IMR-90 (cell line): ENCODE measurements around the gene NPFFR1.

Experiments
- MAZ ChIP-seq: IDR thresholded peaks from 2 replicates; pipeline ENCODE4 v1.6.1; 2012; ENCODE audit warnings: low read depth, mild to moderate bottlenecking, low read length, improper control_type of control experiment, moderate library complexity, borderline replicate concordance
- MXI1 ChIP-seq: IDR thresholded peaks from 2 replicates; pipeline ENCODE4 v1.6.1; 2012; ENCODE audit warnings: low read depth, mild to moderate bottlenecking, low read length, moderate library complexity, borderline replicate concordance
- POLR2A ChIP-seq: IDR thresholded peaks from 2 replicates; pipeline ENCODE4 v1.6.1; 2012; ENCODE audit warnings: mild to moderate bottlenecking, low read depth, low read length
- RCOR1 ChIP-seq: IDR thresholded peaks from 2 replicates; pipeline ENCODE4 v1.6.1; 2012; ENCODE audit warnings: mild to moderate bottlenecking, low read length, improper control_type of control experiment; ENCODE audit not compliant: insufficient replicate concordance
- RFX5 ChIP-seq: IDR thresholded peaks from 2 replicates; pipeline ENCODE4 v1.8.0; 2012; ENCODE audit warnings: low read depth, mild to moderate bottlenecking, low read length, moderate library complexity
- SMC3 ChIP-seq: fragments of 150-350 bp; IDR thresholded peaks from 2 replicates; pipeline ENCODE4 v1.6.1; 2016; ENCODE audit warnings: low read depth, mild to moderate bottlenecking, antibody characterized with exemption, low read length, moderate library complexity
- TF ChIP-seq, protein P1 (sequence below): conservative IDR thresholded peaks from 2 replicates; pipeline ENCODE4 v1.5.1; 2012; ENCODE audit warnings: mild to moderate bottlenecking, low read depth, low read length, improper control_type of control experiment

DNA sequence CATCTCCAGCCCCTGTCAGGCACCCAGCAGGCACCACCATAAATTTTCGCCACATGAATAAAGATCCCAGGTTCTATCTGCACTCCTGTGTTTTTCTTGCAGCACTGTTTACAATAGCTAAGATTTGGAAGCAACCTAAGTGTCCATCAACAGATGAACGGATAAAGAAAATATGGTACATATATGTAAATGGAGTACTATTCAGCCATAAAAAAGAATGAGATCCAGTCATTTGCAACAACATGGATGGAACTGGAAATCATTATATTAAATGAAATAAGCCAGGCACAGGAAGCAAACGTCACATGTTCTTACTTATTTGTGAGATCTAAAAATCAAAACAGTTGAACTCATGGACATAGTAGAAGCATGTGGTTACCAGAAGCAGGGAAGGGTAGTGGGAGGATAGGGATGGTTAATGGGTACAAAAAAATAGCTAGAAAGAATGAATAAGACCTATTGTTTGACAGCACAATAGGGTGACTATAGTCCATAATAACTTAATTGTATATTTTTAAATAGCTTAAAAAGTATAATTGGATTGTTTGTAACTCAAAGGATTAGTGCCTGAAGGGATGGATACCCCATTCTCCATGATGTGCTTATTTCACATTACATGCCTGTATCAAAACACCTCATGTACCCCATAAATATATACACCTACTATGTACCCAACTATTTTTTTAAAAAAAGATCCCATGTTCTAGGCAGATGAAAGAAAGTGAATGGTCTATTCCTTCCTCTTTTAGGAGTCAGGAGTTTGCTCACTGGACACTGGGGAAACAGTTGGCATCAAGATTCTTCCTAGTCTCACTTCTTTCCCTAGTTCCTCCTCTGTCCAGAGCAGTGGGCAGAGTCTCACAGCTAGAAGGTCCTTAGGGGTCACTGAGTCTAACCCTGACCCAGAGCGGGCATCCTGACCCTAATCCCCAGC, 1.0 kb upstream of the NPFFR1 start:
- TF ChIP-seq, protein P1, sequence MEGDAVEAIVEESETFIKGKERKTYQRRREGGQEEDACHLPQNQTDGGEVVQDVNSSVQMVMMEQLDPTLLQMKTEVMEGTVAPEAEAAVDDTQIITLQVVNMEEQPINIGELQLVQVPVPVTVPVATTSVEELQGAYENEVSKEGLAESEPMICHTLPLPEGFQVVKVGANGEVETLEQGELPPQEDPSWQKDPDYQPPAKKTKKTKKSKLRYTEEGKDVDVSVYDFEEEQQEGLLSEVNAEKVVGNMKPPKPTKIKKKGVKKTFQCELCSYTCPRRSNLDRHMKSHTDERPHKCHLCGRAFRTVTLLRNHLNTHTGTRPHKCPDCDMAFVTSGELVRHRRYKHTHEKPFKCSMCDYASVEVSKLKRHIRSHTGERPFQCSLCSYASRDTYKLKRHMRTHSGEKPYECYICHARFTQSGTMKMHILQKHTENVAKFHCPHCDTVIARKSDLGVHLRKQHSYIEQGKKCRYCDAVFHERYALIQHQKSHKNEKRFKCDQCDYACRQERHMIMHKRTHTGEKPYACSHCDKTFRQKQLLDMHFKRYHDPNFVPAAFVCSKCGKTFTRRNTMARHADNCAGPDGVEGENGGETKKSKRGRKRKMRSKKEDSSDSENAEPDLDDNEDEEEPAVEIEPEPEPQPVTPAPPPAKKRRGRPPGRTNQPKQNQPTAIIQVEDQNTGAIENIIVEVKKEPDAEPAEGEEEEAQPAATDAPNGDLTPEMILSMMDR, result no peak
- TF ChIP-seq POLR2A (no peak), SMC3 (no peak), RCOR1 (no peak), RFX5 (no peak), MXI1 (no peak), MAZ (no peak)
